GM12878 (cell line): ENCODE results near the gene HTR1D. TPM values are rescaled to one million over a fixed set of nuclear protein-coding genes. Genes with fewer than 3 reads are reported as not detected.

ENCODE experiments used
- ATAC-seq: fragments of 200-7000 bp; cut with Tn5 transposase; 3 replicates; pipeline ENCODE4 v1.9.1; 2020; ENCODE audit warnings: mild to moderate bottlenecking, moderate library complexity
- BruUV-seq: library from RNA; stranded (reverse); fragments of 400-500 nt; replicated peaks from 2 replicates; lab custom pipeline; 2021; lab: Mats Ljungman, UMichigan
- CTCF ChIA-PET: fragments of 300-600 bp; sonication (Branson Sonifier 250); formaldehyde crosslinking; extraction: SDS; loops from one replicate; lab custom pipeline; 2021; ENCODE audit warnings: inconsistent platforms; lab: Yijun Ruan, JAX
- POLR2A ChIA-PET: fragments of 350-600 bp; formaldehyde crosslinking; extraction: SDS; loops from one replicate; lab custom pipeline; 2021; ENCODE audit warnings: inconsistent platforms; lab: Charles Lee
- RAD21 ChIA-PET: fragments of 300-600 bp; sonication (Branson Sonifier 250); formaldehyde crosslinking; loops from one replicate; lab custom pipeline; 2023; ENCODE audit warnings: antibody characterized with exemption; ENCODE audit not compliant: unreplicated experiment; lab: Charles Lee
- SMC1A ChIA-PET: fragments of 300-600 bp; sonication (Branson Sonifier 250); formaldehyde crosslinking; loops from one replicate; lab custom pipeline; 2023; ENCODE audit not compliant: unreplicated experiment, uncharacterized antibody; lab: Charles Lee
- DNase-seq: peaks from one replicate; pipeline ENCODE4 v3.0.0-alpha.2; 2011; ENCODE audit warnings: low read depth, low spot score
- FAIRE-seq: peaks from 3 replicates; lab custom pipeline; 2011; peaks lifted over from hg19 to GRCh38; lab: Jason Lieb, UNC
- H2AFZ ChIP-seq: 2 replicates; pipeline ENCODE4 v1.6.0; 2011; ENCODE audit warnings: low read depth, low read length, control low read depth; ENCODE audit not compliant: control insufficient read depth
- H3K27ac ChIP-seq: 2 replicates; pipeline ENCODE4 v1.5.1; 2011; ENCODE audit warnings: control low read depth; ENCODE audit not compliant: control insufficient read depth, insufficient read depth
- H3K27me3 ChIP-seq, 2 experiments: replicated peaks in 1 of 2; 2 replicates each; pipeline versions ENCODE4 v1.6.0 to v1.6.1; 2011; ENCODE audit warnings: low read length in 1 of 2; ENCODE audit not compliant: control insufficient read depth in 2 of 2, insufficient read depth in 2 of 2
- H3K36me3 ChIP-seq, 2 experiments: 2 replicates each; pipeline ENCODE4 v1.5.1; 2011; ENCODE audit warnings: low read length in 1 of 2; ENCODE audit not compliant: control insufficient read depth in 2 of 2, insufficient read depth in 2 of 2
- H3K4me1 ChIP-seq: 2 replicates; pipeline ENCODE4 v1.6.1; 2011; ENCODE audit warnings: mild to moderate bottlenecking, low read length, moderate library complexity, mixed read lengths; ENCODE audit not compliant: control insufficient read depth, insufficient read depth
- H3K4me2 ChIP-seq: 2 replicates; pipeline ENCODE4 v1.6.0; 2011; ENCODE audit warnings: control low read depth; ENCODE audit not compliant: control insufficient read depth, insufficient read depth
- H3K4me3 ChIP-seq: fragments of 200-600 bp; sonication (generic); 2 replicates; pipeline ENCODE4 v1.5.1; 2016
- H3K79me2 ChIP-seq: 2 replicates; pipeline ENCODE4 v1.6.0; 2011; ENCODE audit warnings: low read length; ENCODE audit not compliant: control insufficient read depth, insufficient read depth
- H3K9ac ChIP-seq: 2 replicates; pipeline ENCODE4 v1.8.0; 2011; ENCODE audit warnings: low read length, control low read depth, mixed read lengths; ENCODE audit not compliant: control insufficient read depth, insufficient read depth
- H3K9me3 ChIP-seq: replicated peaks from 3 replicates; pipeline ENCODE4 v1.5.1; 2011; ENCODE audit warnings: mild to moderate bottlenecking, low read length; ENCODE audit not compliant: control insufficient read depth, insufficient read depth
- H4K20me1 ChIP-seq: 2 replicates; pipeline ENCODE4 v1.6.0; 2011; ENCODE audit not compliant: control insufficient read depth, insufficient read depth
- CBX3 ChIP-seq: fragments of 200-600 bp; sonication (generic); IDR thresholded peaks from 2 replicates; pipeline ENCODE4 v1.6.1; 2016; ENCODE audit warnings: low read depth, borderline replicate concordance
- CHD1 ChIP-seq: IDR thresholded peaks from 2 replicates; pipeline ENCODE4 v1.6.1; 2012; ENCODE audit warnings: low read depth, low read length, improper control_type of control experiment
- E2F8 ChIP-seq: fragments of 450-650 bp; IDR thresholded peaks from 2 replicates; pipeline ENCODE4 v1.6.1; 2018; ENCODE audit warnings: mild to moderate bottlenecking, low read depth, moderate library complexity; ENCODE audit not compliant: partially characterized antibody
- HSF1 ChIP-seq: fragments of 150-350 bp; IDR thresholded peaks from 2 replicates; pipeline ENCODE4 v1.6.1; 2014; ENCODE audit warnings: mild to moderate bottlenecking, low read depth, low read length
- MEF2A ChIP-seq: IDR thresholded peaks from 2 replicates; pipeline ENCODE4 v1.6.1; 2011; ENCODE audit warnings: low read depth, mild to moderate bottlenecking, low read length, moderate library complexity; ENCODE audit not compliant: insufficient read depth
- MYC ChIP-seq: IDR thresholded peaks from 2 replicates; pipeline ENCODE4 v1.6.1; 2011; ENCODE audit warnings: mild to moderate bottlenecking, low read length, moderate library complexity, inconsistent platforms; ENCODE audit not compliant: insufficient read depth, insufficient replicate concordance, insufficient read length, severe bottlenecking
- NFXL1 ChIP-seq: fragments of 450-650 bp; IDR thresholded peaks from 2 replicates; pipeline ENCODE4 v1.6.1; 2017; ENCODE audit warnings: antibody characterized with exemption, mild to moderate bottlenecking, borderline replicate concordance
- NRF1 ChIP-seq: conservative IDR thresholded peaks from 2 replicates; pipeline ENCODE4 v1.6.1; 2011; ENCODE audit warnings: mild to moderate bottlenecking, low read depth, low read length, improper control_type of control experiment
- PKNOX1 ChIP-seq: fragments of 450-650 bp; IDR thresholded peaks from 2 replicates; pipeline ENCODE4 v1.6.1; 2016; ENCODE audit warnings: mild to moderate bottlenecking
- RFX5 ChIP-seq: IDR thresholded peaks from 2 replicates; pipeline ENCODE4 v1.6.1; 2011; ENCODE audit warnings: low read depth, low read length, improper control_type of control experiment
- SMAD5 ChIP-seq: IDR thresholded peaks from 2 replicates; pipeline ENCODE4 v1.6.1; 2016; ENCODE audit warnings: antibody characterized with exemption, low read depth
- SMARCA5 ChIP-seq: fragments of 450-650 bp; IDR thresholded peaks from 2 replicates; pipeline ENCODE4 v1.6.1; 2017; ENCODE audit warnings: mild to moderate bottlenecking
- TBL1XR1 ChIP-seq: IDR thresholded peaks from 2 replicates; pipeline ENCODE4 v1.6.1; 2012; ENCODE audit warnings: low read depth, low read length, improper control_type of control experiment
- USF2 ChIP-seq: IDR thresholded peaks from 2 replicates; pipeline ENCODE4 v1.6.1; 2011; ENCODE audit warnings: low read depth, low read length, improper control_type of control experiment, borderline replicate concordance
- ZSCAN29 ChIP-seq: fragments of 450-650 bp; IDR thresholded peaks from 2 replicates; pipeline ENCODE4 v1.6.1; 2017; ENCODE audit warnings: mild to moderate bottlenecking, moderate library complexity
- WGBS: methylation state at CpG from one replicate; pipeline ENCODE4 v1.1.6; 2016; ENCODE audit warnings: low lambda C conversion rate; ENCODE audit not compliant: insufficient replicate concordance, insufficient coverage; ENCODE audit errors: missing lambda C conversion rate; 5-methylcytosine and 5-hydroxymethylcytosine counted together
- in situ Hi-C: fragments of 300-500 bp; cut with MboI; formaldehyde crosslinking; loops from 9 replicates; pipeline ENCODE4 v1.14.3; 2018; ENCODE audit warnings: mixed read lengths
- intact Hi-C: fragments of 100-400 bp; cut with micrococcal nuclease; formaldehyde crosslinking; loops from one replicate; pipeline ENCODE4 v1.14.2; 2022; ENCODE audit not compliant: unreplicated experiment
- polyA plus RNA-seq, 11 experiments: library from polyadenylated mRNA; depleted of rRNA in 4 of 11; unstranded in 6 of 11; stranded (reverse) in 5 of 11; fragments of >200 nt; fragmentation: Nextera tagmentation in 4 of 11; fragmentation: Illumina TruSeq in 1 of 11; extraction: Ambion mirVana in 4 of 11; extraction: Trizol in 1 of 11; gene quantifications; 1 replicate in 1 of 11; 2 replicates in 10 of 11; pipeline versions ENCODE4 v1.2.1 to v1.2.3, GENCODE V29; 2011 to 2016; ENCODE audit warnings: inconsistent platforms in 2 of 11, missing spikeins in 2 of 11, low read depth in 1 of 11
- total RNA-seq, 4 experiments: library from RNA; depleted of rRNA in 3 of 4; stranded (reverse); fragments of >200 nt in 3 of 4; fragmentation: Illumina TruSeq in 1 of 4; extraction: Trizol in 1 of 4; gene quantifications; 2 replicates each; pipeline versions ENCODE4 v1.2.1 to v1.2.3, GENCODE V29; 2013 to 2021

Gene HTR1D
- total and polyA plus RNA-seq, 10 of the 15 experiments (the other 5 are each of a cell fraction or from before 2014, with no cell fraction given): 0.07 TPM; not detected in 9

- no peak for TF ChIP-seq MEF2A
- TF ChIP-seq MYC: no peak
- TF ChIP-seq E2F8: no peak
- TF ChIP-seq TBL1XR1: no peak
- TF ChIP-seq SMARCA5: no peak
- TF ChIP-seq NFXL1: no peak
Observed at GRCh38 chr1:23246274-23246673, 29.0 kb upstream of the HTR1D start (continued).

GRCh38 chr1:23244256-23244761, 27.0 kb upstream of the HTR1D start:
- no peaks in the 10 kb centered on the region for H3K4me1 ChIP-seq
- RAD21 ChIA-PET: no interaction called here
- CTCF ChIA-PET: interaction anchor here (0.6 to 1.7 kb wide), 3 partner anchors 15 to 263 kb away, joined by 3 to 5 read pairs (median 3); no protein-coding TSS in a partner anchor
- no peaks in the 10 kb centered on the region for H3K27me3 ChIP-seq
- intact Hi-C loops (no loop called here), in situ Hi-C loops (no loop called here)
- no peak overlapping the region for H3K9ac ChIP-seq
- no peaks in the 10 kb centered on the region for H3K79me2 ChIP-seq
- H3K4me3 ChIP-seq: no peak overlapping the region
- no peak overlapping the region for H3K27ac ChIP-seq
- H3K36me3 ChIP-seq: no peaks in the 10 kb centered on the region
- no peak overlapping the region for H3K4me2 ChIP-seq
- no peak for DNase-seq
- POLR2A ChIA-PET: interaction anchor here (0.6 kb wide), 1 partner anchor 79 kb away, joined by 4 read pairs; no protein-coding TSS in a partner anchor
- no peak for FAIRE-seq
- WGBS: 60% methylated on average over 7 of the region's 7 CpGs
- BruUV-seq: no TSS peak
- no peaks in the 10 kb centered on the region for H4K20me1 ChIP-seq
- SMC1A ChIA-PET: no interaction called here
- H2AFZ ChIP-seq: no peak overlapping the region
- ATAC-seq: no peak
- H3K9me3 ChIP-seq: no peaks in the 10 kb centered on the region
- no peak for TF ChIP-seq SMAD5
- no peak for TF ChIP-seq ZSCAN29
- TF ChIP-seq CBX3: no peak
- TF ChIP-seq HSF1: no peak
- TF ChIP-seq NRF1: no peak
- no peak for TF ChIP-seq USF2
- TF ChIP-seq PKNOX1: no peak
- TF ChIP-seq CHD1: no peak
- TF ChIP-seq RFX5: no peak
